Measurements from ENCODE around the gene WFDC9.
"Not testable (repeated sequence)": the region's sequence is repeated elsewhere in the genome, so short reads cannot be mapped to it uniquely, and the experiment has no call there.

The WFDC9 gene

DNA sequence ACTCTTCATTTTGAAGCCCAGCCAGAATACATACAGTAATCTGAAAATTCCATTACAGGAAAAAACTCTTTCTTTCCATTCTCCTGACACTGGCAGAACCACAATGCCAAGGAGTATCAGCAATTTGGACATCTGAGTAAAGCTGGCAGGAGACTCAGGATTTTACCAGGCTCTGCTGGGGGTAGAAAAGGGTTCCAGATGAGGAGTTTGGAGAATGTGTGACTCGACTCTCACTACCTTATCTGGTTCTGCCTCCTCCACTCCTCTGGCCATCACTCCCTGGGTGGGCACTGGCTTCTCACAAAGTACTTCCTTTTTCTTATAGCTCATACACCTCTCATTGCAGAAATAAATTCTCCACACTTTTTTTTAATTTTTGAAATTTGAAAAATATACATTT lies 41.4 kb downstream of the WFDC9 start:
- no peak for DNase-seq

GRCh38 chr20:45588800-45589199 lies 42.3 kb downstream of the WFDC9 start:
- DNase-seq: no peak

- DNase-seq: not testable (repeated sequence)
Observed at GRCh38 chr20:45585986-45586385, 45.1 kb downstream of the WFDC9 start.

DNA sequence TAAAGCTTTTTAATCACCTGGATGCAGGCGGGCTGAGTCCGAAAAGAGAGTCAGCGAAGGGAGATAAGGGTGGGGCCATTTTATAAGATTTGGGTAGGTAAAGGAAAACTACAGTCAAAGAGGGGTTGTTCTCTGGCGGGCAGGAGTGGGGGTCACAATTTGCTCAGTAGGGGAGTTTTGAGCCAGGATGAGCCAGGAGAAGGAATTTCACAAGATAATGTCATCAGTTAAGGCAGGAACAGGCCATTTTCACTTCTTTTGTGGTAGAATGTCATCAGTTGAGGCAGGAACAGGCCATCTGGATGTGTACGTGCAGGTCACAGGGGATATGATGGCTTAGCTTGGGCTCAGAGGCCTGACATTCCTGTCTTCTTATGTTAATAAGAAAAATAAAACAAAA lies 46.8 kb downstream of the WFDC9 start:
- not testable (repeated sequence) for DNase-seq

- no peak for DNase-seq
Observed at GRCh38 chr20:45583502-45583901, 47.6 kb downstream of the WFDC9 start.

- no peak for DNase-seq
Observed at GRCh38 chr20:45581702-45582101, 49.4 kb downstream of the WFDC9 start.

DNA sequence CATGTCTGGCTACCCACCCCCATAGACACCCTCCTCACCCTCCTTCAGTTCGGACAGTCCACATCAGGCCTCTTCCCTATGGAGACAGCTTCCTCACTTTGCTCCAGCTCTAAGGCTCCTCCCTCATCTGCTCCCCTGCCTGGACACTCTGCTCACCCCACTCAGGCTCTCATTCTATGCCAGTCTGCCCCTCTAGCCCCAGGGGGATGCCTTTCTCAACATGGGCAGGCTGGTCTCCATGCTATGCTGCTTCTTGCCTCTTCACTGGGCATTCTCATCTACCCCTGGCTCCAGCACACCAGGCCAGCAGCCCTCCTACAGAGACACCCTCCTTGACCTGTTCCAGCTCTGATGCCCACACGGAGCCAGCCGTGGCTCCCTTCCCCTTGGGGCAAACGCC lies 51.9 kb downstream of the WFDC9 start, which contains the start of gene WFDC8:
WFDC8 (minus strand) TSS at position 101 of the 400 bp plus-strand sequence; CDS start at position 64, 37 bp downstream.
- DNase-seq: no peak

- peak; percentile 60 for DNase-seq
Observed at GRCh38 chr20:45578231-45578630, 52.9 kb downstream of the WFDC9 start.

GRCh38 chr20:45576995-45577394 lies 54.1 kb downstream of the WFDC9 start:
- no peak for DNase-seq

- DNase-seq: no peak
Observed at GRCh38 chr20:45575931-45576330, 55.2 kb downstream of the WFDC9 start.

GRCh38 chr20:45569650-45570049 lies 61.4 kb downstream of the WFDC9 start:
- not testable (repeated sequence) for DNase-seq

DNA sequence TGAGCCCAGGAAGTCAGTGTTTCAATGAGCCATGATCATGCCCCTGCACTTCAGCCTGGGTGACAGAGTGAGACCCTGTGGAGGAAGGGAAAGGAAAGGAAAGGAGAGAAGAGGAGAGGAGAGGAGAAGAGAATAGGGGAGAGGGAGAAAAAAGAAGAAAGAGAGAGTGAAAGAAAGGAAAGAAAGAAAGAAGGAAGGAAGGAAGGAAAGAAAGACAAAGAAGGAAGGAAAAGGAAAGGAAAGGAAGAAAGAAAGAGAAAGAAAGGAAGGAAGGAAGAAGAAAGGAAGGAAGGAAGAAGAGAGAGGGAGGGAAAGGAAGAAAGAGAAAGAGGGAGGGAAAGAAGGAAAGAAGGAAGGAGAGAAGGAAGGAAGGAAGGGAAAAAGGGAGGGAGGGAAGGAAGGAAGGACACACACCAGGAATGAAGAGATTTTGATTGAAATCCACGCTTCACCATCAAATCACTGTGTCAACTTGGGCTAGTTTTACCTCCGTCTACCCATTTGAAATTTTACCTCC lies 66.3 kb downstream of the WFDC9 start:
- DNase-seq: no peak
